Stimulated activated CD4-positive, alpha-beta T cell treated with anti-CD3 and anti-CD28 coated beads, Interleukin-2, amount 100 ng/mL, for 48 hours (primary cell): ENCODE measurements around the gene OR2T29.
A peak's percentile ranks its signal among the peaks of the same experiment; 100 is the strongest.
"Not testable (repeated sequence)": the region's sequence is repeated elsewhere in the genome, so short reads cannot be mapped to it uniquely, and the experiment has no call there.

Experiments used
- DNase-seq, 2 donors: peaks; one replicate each; pipeline ENCODE4 v3.0.0-alpha.2; 2020

OR2T29 gene

GRCh38 chr1:248562672-248563071 is at the start of gene OR2T29:
TSS of gene OR2T29 (minus strand) at chr1:248562772. CDS start at chr1:248559491, 3,281 bp downstream.
- DNase-seq = not testable (repeated sequence)

DNA sequence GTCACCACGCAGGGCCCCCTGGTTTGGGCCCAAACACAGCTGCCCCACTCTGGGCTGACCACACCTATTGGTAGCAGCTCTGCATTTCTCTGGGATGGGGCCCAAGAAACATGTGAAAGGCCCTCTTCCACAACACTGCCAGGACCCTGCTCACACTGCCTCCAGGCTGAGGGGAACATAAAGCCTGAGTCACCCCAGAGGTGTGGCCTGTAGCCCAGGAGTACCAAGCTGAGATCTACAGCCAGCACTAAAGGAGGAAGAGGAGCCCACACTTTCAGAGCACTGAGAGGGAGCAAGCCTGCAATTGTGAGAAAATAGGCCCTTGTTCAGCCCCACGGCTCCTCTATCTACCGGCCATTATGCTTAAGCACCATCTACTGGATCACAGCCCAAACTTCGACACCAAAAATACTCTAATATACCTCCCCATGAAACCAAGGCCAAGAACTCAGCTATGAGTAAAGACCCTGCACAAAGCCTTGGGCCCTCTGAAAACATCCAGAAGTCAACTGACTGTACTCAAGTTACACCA is 49.4 kb upstream of the OR2T29 start:
- no peak for DNase-seq

- no peak for DNase-seq
Observed at GRCh38 chr1:248610301-248610700, 47.7 kb upstream of the OR2T29 start.

DNA sequence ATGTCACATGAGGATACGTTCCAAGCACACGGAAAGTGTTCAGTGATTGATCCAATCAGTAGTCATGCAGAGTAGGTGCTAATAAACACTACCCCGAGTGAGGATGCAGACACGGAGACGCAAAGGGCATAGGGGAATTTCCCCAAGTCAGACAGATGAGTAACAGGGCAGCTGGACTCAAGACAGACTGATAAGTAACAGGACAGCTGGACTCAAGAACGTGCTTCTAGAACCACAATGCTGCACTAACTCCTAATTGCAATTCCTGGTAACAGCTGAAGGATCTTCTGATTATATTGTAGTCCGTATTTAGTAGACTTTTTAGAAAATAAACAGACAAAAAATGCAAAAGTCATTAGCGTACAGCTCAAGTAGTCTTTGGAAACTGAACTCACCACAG is 36.8 kb upstream of the OR2T29 start:
- DNase-seq = no peak

GRCh38 chr1:248597589-248597988 is 35.0 kb upstream of the OR2T29 start, which contains the start of gene OR2T10:
TSS of gene OR2T10 (minus strand) at chr1:248597700. CDS start at chr1:248593768, 3,932 bp downstream.
- DNase-seq = no peak

- DNase-seq = no peak
Observed at GRCh38 chr1:248596615-248597014, 34.0 kb upstream of the OR2T29 start.

- DNase-seq = no peak
Observed at GRCh38 chr1:248593226-248593625, 30.7 kb upstream of the OR2T29 start.

DNA sequence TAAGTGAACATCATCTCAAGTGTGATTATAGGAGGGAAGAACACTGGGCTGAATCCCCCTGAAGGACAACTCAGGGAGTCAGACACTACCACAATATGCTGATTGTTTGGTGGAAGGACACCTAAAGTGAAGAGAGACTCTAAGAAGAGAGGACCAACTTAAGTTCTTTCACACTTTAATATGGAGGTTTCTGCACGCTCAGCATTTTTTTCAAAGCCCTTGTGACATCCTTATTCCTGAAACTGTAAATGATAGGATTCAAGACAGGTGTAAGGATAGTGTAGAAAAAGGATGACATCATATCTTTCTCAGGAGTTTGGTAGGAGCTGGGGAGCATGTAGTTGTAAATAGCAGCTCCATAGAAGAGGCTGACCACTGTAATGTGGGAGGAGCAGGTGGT is 30.1 kb upstream of the OR2T29 start:
- DNase-seq = no peak

GRCh38 chr1:248590055-248590454 is 27.5 kb upstream of the OR2T29 start:
- no peak for DNase-seq

- no peak for DNase-seq
Observed at GRCh38 chr1:248589334-248589733, 26.8 kb upstream of the OR2T29 start.

DNA sequence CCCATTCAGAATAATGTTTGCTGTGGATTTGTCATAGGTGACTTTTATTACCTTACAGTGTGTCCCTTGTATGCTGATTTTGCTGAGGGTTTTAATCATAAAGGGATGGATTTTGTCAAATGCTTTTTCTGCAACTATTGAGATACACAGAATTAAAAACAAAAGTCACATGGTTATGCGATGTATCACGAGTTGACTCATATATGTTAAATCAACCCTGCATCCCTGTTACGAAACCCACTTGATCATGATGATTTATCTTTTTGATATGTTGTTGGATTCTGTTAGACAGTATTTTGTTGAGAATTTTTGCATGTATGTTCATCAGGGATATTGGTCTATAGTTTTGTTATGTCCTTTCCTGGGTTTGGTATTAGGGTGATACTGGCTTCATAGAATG is 22.7 kb upstream of the OR2T29 start:
- no peak for DNase-seq

GRCh38 chr1:248576260-248576980 is 13.8 kb upstream of the OR2T29 start:
- DNase-seq = no peak

GRCh38 chr1:248574657-248575056 is 12.1 kb upstream of the OR2T29 start, which contains the start of gene OR2T34:
TSS of gene OR2T34 (minus strand) at chr1:248574757. CDS start at chr1:248574757, 0 bp downstream.
- DNase-seq = not testable (repeated sequence)

- not testable (repeated sequence) for DNase-seq
Observed at GRCh38 chr1:248573856-248574255, 11.3 kb upstream of the OR2T29 start.

DNA sequence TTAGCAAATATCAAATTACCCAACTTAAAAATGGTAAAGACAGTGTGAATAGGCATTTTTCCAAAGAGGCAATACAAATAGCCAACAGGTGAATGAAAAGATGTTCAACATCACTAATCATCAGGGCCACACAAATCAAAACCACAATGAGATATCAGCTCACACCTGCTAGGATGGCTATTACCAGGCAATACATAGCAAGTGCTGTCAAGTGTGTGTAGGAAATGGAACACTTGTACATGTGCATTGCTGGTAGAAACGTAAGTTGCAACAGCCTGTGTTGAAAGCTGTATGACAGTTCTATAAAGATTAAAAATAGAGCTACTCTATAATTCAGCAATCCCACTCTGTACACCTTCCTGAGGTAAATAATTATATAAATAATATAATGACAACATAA is 9.5 kb upstream of the OR2T29 start:
- DNase-seq = not testable (repeated sequence)

GRCh38 chr1:248570811-248571210 is 8.2 kb upstream of the OR2T29 start:
- not testable (repeated sequence) for DNase-seq

DNA sequence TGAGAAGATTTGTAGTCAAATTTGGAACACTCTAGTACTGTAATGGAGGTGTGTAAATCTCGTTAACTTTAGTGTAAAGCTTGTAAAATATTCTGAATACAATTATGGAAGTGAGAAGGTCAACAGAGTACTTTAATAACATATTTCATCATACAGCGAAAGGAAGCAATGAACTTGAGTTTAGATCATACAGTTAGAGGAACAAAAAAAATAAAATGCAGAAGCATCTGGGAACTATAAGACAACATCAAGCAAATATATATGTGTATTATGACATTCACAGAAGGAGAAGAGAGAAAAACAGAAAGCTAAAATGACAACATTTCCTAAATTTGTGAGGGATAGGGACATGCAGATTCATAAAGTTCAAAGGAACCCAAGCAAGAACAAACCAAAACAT is 6.5 kb upstream of the OR2T29 start:
- DNase-seq = not testable (repeated sequence)

GRCh38 chr1:248565530-248566373 is 3.2 kb upstream of the OR2T29 start:
- DNase-seq = peak in 1 of 2 donors; percentile 2

DNA sequence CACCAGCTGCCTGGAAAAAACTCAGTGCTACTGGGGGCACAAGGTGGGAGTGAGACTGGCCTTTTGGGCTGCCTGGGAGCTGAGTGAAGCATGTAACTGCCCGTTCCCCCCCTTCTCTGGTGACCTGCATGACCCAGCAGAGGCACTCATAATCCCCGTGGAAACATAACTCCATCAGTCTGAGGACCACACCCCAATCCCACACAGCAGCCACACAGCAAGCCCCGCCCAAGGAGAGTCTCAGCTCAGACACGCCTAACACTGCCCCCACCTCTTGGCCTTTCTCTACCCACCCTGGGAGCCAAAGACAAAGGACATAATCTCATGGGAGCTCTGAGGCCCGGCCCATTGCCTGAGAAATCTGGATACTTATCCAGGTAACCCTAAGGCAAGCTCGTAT is 11.5 kb downstream of the OR2T29 start:
- DNase-seq = not testable (repeated sequence)

DNA sequence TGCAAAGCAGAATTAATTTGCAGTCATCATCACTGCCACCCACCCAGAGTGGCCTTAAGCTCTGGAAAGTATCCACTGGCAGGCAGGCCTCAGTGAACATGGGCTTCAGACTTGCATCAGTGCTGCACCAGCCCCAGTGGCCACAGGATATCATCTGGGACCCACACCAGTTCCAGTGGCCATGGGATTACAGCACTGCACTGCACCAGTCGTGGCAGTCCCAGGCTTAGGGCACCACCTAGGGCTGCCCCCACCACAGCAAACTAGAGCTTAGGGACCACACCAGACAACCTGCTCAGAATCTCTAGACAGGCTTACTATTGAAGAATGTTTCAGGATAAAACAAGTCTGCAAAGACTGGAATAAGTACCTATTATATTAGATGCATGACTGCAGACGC is 15.2 kb downstream of the OR2T29 start:
- DNase-seq = not testable (repeated sequence)

DNA sequence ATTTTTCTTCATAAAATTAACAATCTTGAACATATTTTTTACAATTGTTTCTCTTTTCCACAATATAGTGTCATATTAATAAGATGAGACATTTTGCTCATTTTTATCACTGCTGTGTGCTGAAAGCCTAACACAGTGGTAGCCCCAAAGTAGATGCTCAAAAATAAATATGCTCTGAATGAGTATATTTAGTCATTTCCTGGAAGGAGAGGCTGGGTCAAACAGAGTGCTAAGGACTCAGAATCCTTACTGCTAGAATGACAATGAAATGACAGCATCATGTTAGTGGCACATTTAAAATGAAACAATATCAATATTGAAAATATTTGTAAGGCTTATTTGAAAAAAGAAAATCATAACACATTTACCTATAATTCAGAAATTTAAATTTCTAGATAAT is 25.1 kb downstream of the OR2T29 start:
- DNase-seq = not testable (repeated sequence)

DNA sequence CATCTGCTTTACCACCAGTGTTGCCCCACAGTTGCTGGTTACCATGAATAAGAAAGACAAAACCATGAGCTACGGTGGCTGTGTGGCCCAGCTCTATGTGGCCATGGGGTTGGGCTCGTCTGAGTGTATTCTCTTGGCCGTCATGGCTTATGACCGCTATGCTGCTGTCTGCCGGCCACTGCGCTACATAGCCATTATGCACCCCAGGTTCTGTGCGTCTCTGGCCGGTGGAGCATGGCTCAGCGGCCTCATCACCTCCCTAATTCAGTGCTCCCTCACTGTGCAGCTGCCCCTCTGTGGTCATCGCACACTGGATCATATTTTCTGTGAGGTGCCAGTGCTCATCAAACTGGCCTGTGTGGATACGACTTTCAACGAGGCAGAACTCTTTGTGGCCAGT is 40.7 kb downstream of the OR2T29 start:
- no peak for DNase-seq

GRCh38 chr1:248510217-248510616 is 52.4 kb downstream of the OR2T29 start:
- DNase-seq = not testable (repeated sequence)

DNA sequence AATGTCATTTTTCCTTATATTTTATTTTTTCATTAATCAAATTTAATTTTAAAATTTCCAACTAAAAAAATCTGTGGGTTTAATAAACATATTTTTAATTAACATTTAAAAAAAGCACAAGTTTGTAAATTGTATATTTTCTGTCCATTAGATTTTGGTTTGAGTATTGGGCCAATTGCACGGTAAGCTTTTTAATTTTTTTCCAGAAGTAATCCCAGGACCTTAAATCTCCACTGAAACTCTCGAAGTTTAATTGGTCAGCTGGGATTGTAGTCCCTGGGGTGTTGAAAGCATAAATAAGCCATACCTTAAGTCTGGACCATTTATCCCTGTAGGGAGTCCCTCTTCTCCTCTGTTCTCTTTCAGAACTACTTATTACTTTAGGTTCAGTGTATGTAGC is 54.8 kb downstream of the OR2T29 start, which contains the start of gene OR2G6:
OR2G6 (plus strand) TSS at position 301 of the 400 bp plus-strand sequence. CDS start 13,574 bp downstream, outside the sequence.
- not testable (repeated sequence) for DNase-seq
